GM18907 (cell line): Measurements from ENCODE around the gene ODC1.

Source experiments
- ATAC-seq: cut with Tn5 transposase; IDR thresholded peaks from one replicate; pipeline ENCODE4 v1.9.1; 2021; ENCODE audit warnings: mild to moderate bottlenecking, moderate library complexity; ENCODE audit not compliant: unreplicated experiment

Gene ODC1

DNA sequence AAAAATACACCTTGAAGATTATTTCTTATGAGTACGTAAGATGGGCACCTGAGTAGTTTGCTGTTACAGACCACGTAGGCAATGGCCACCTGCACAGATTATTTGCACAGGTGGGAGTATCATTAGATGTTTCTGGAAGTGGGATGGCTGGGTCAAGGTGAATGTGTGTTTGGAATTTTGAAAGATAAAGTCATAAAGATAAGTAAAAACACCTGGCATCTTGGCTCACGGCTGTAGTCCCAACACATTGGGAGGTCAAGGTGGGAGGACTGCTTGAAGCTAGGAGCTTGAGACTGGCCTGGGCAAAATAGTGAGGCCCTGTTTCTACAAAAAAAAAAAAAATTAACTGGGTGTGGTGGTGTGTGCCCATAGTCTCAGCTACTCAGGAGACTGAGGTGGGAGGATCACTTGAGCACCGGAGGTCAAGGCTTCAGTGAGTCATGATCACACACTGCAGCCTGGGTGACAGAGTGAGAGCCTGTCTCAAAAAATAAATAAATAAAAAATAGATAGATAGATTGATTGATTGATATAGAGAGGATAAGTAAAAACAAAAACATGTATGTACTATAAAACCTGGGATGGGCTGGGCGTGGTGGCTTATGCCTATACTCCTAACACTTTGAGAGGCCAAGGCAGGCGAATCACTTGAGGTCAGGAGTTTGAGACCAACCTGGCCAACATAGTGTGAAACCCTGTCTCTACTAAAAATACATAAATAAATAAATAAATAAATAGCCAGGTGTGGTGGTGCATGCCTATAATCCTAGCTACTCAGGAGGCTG, 30.4 kb downstream of the ODC1 start:
- no peak for ATAC-seq

DNA sequence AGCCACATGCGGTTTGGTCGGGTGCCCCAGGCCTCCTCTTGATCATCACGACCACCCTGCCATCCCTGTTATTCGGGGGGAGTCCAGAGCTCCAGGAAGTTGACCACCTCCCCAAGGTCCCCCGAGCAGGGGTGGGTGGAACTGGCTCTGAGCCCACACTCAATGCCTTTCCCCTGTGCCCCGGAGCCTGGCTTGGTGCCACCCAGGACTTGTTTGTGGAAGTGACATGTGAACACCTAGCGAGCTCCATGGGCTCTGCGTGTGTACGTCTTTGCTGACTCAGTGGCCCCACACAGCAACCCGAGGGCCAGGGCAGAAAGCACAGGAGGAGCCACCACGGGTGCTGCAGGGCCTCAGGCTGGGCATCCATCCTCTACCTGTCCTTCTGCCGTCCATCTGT, 32.5 kb downstream of the ODC1 start:
- ATAC-seq: no peak

DNA sequence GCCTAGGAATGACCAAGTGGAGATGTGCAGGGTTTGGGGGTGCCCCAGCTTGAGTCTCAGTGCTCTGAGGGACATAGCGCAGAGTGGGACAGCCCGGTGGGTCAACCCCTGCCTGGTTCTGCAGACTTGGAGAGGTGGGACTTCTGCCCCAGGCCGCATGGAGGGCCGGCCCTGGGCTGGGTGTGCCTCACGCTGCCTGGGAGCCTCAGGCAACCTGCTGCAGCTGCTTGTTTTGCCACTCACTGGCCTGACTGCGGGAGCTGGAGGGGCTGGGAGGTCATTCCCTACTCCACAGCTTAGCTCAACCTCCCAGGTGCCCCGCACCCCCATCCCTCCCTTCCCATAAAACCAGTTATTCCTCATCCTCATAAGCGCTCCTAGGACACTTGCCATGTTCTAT, 33.1 kb downstream of the ODC1 start:
- ATAC-seq: no peak

DNA sequence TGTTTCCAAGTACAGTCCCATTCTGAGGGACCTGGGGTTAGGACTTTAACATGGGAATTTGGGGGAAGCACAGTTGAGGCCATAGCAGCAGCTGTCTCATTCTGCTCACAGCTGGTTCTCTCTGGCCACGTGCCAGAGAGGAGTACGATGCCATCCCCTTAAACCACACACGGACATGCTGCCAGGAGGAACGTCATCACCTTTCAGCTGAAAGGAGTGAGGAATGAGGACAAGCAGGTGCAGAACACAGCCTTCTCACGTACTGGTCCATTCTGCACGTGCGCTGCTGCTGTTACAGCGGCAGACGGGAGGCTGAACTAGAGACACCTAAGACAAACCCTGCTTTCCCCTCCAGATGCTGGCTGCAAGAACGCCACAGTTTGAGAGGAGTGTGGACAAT, 33.5 kb downstream of the ODC1 start:
- no peak for ATAC-seq

GRCh38 chr2:10413991-10414451, 34.1 kb downstream of the ODC1 start:
- ATAC-seq: no peak

GRCh38 chr2:10413503-10413902, 34.6 kb downstream of the ODC1 start:
- no peak for ATAC-seq

- no peak for ATAC-seq
Measured at GRCh38 chr2:10412380-10412779, 35.7 kb downstream of the ODC1 start.

DNA sequence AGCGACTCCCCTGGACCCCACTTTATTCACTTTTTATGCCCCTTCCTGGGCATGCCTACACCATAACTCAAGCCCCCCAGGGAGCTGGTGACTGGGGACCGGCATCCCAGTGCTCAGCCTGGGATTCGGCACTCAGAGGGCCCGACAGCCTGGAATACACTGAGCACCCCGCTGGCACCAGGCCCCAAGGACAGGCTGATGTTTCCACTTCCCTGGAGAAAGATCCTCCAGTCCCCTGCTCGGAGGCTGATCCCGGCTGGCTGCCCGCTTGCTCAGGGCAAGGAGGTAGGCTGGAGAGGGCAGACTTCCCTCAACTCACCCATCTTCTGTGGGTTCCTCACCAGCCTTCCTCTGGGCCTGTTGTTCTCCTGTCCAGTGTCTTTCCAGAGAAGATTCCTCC, 36.6 kb downstream of the ODC1 start:
- no peak for ATAC-seq

DNA sequence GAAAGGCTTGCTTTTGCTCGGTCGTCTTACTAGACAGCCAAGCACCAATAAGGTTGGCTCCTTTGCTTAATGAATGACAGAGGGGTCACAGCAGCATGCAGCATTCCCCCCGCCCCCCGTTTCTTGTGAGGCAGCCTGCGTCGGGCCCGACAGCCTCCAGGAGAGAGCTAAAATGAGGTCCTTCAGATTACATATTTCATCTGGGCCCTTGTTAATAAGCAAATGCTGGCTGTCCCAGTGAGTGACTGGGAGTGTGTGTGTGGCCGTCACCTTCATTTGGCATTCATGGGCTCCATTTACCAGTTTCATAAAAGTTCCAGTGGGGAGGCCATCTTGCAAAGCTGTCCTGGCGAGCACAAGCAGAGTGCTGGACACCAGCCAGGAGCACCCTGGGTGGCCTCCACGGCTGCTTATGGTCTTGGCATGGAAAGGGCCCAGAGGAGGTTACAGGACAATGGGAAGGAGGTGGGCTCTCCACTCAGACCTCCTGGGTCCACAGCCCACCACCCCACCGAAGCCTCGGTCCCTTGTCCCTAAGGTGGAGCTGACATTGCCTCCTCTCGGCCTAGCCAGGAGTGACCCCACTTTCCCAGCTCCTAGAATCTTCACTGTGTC, 37.2 kb downstream of the ODC1 start:
- ATAC-seq: peak; percentile 2

DNA sequence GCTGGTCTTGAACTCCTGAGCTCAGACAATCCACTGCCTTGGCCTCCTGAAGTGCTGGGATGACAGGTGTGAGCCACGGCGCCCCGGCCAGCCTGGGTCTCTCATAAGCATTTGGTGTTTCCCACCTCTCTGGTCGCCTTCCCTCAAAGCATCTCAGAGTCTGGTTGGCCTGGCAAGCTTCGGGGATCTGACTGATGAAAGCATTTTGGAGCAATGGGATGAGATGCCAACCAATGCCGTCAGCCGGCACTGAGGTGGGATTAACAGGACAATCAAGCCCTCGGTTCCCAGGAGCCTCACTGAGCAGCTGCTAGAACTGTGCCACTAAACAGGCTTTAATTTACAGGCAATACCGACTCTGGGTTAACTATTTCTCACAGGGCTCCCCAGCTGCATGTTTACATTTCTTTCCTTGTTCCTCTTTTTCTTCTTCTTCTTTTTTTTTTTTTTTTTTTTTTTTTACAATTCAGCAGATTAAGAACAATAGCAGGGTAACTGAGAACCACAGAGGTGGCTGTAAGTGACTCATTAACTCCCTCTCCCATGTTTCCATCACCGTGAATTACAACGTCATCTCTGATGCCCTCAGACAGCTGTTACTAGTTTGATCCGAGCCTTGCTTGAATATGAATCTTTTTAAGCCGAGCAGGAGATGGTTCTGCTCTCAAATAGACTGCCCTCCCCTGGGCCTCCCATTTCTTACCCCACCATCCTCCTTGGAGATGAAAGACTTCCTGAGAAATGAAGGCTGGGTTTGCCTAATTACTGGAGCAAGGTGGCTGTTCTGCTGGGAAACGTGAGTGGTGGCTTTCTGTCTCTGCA, 37.9 kb downstream of the ODC1 start:
- peak; percentile 75 for ATAC-seq

- peak; percentile 46 for ATAC-seq
Measured at GRCh38 chr2:10408649-10409579, 39.2 kb downstream of the ODC1 start.

DNA sequence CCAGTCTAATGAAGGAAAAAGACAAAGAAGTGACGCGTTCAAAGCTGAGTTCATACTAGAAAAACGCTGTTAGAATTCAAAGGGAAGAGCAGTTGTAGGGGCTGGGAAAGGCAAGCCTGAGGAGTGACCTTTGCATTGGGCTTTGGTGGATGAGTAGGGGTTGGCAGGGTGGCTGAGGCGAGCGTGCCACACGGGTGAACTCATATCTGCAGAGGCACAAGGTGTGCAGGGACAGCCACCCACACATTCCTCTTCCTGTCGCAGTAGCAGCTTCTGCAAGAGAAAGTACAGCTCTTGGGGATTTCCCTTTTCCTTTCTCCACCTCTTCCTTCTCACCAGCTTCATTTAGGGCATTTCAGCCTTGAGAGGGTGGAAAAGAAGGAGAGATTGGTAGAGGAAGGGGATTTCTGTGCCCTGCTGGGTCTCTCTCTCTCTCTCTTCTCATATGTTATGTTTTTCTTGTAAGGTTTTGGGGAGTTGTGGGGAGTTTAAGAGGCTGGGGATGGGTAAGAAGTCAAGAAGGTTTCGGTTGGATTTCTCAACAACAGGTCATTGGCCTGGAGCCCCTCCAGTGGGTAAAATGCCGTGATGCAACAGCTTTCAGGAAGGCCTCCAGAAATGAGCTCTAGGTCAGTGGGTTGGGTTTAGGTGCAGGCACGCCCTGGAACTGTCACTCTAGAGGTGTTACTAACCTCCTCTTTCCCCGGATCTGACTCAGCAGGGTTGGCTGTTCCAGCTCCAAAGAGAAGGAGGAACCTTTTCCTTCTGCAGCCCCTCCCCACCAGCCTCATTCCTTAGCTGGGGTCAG, 40.1 kb downstream of the ODC1 start:
- ATAC-seq: peak; percentile 34

DNA sequence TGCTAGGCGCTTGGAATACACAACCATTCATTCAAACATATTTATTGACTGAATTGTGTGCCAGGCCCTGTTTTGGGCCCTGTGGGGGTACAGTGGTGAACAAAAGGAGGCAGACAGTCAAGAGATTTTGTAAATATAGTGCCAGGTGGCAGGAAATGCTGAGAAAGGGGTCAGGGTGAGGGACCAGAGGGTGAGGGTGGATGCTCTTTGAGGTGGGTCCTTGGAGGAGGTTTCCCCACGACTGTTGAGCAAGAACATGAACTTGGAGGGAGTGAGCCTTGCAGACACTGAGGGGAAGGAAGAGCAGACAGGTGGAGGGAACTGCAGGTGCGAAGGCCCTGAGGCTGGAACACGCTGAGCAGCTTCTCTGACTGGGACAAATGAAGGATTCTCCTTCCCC, 40.7 kb downstream of the ODC1 start:
- ATAC-seq: no peak

DNA sequence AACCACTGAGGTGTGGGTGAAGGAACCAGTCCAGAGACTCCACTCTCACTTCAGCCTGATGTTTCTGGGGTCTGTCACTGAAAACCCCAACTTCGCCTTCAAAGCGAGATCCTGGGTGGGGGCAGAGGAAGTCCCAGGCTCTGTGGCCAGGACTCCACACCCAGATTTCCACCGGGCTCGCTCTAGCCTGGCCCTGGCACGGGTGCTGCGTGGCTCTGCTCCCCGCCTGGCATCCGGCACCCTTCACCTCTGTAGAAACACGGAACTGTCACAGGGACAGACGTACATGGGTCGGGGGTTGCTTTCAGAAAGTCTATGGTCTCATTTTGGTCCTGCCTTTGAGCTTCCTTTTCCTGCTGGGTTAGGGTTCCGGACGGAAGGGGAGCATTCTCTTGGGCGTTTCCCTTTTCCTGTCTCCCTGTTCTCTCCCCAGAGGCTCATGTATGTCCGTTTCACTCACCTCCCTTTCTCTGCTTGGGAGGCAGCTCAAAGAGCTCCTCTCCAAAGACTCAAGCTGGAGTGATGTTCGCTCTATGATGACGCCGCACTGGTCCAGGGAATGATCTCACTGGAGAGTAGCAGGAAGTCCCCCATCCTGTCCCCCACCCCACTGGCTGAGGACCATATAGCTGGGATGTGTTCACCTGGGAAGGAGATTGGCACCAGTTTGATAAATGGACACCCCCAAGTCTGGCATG, 41.5 kb downstream of the ODC1 start:
- ATAC-seq: no peak

- ATAC-seq: no peak
Measured at GRCh38 chr2:10406016-10406415, 42.1 kb downstream of the ODC1 start.

- ATAC-seq: no peak
Measured at GRCh38 chr2:10405448-10405847, 42.7 kb downstream of the ODC1 start.

- ATAC-seq: no peak
Measured at GRCh38 chr2:10404324-10405143, 43.6 kb downstream of the ODC1 start.

- ATAC-seq: no peak
Measured at GRCh38 chr2:10402653-10403215, 45.4 kb downstream of the ODC1 start.
